ENCODE data around the gene CYP8B1.
A peak's percentile ranks its signal among the peaks of the same experiment; 100 is the strongest.

CYP8B1 gene

DNA sequence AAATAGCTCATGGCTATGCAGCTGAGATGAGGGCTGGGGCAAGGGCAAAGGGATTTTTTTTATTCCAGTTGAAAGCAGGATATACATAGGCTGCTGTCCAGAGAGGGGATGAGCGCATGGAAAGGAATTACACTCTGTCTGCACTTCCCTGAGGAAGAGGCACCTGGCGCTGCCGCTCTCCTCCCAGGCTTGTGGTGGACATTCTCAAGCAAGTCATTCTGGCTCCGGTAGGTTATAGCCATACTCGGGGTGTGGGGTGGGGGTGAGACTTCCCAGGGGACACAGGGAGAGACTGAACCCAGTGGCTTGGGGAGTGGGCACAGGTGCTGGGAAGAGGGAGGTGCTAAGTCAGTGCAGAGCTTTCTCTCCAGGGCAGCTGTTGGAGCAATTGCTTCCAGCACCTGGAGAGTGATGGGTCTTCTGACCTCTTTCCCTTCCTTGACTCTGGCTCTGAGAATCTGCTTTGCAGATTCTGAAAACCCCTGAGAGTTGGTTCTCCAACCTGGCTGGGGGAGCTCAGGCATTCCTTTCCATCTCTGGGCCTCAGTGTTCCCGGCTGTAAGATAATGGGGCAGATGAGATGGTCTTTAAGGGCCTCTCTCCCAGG lies 24.3 kb downstream of the CYP8B1 start:
- no peak for DNase-seq

DNA sequence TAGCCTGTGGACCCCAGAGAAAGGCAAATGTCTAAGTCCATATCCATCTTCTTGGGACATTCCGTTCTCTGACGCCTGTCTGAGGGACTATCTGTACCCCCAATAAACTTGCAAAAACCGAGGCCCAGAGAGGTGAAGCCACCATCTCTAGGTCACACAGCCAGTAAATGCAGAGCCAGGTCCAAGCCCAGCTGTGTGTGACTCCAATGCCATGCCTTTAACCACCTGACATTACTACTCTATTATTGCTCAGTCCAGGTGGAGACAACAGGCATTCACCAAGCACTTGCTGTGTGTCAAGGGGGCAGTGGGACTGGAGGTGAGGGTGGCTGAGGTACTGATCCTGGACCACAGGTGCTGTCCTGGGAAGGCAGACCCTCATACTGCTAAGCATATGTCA lies 25.4 kb downstream of the CYP8B1 start:
- no peak for DNase-seq

DNA sequence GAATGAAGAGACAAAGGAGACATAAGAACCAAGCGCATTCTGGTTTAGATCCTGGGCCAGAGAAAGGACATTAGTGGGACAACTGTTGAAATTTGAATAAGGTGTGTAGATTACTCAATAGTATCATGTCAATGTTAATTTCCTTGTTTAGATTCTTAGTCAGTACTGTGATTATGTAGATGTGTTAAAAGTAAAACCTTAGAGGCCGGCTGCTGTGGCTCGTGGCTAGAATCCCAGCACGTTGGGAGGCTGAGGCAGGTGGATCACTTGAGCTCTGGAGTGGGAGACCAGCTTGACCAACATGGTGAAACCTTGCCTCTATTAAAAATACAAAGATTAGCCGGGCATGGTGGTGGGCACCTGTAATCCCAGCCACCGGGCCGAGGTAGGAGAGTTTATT lies 26.7 kb downstream of the CYP8B1 start:
- DNase-seq: no peak

DNA sequence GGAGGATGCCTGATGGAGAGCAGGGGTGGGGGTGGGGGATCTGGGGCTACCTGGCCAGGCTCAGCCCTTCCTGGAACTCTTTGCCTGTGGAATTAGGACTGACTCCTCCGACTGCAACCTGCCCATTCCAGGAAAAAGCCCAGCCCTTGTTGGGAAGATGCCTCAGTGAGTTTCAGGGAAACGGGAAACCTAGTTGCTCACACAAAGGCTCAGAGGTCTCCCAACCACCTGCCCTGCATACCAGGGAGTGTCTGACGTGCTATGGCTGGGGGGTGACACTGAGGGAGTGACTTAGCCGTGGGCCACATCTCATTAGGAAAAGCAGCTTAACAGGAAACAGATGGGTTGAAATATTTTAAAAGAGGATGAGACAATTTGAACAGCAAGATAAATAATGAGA lies 27.9 kb downstream of the CYP8B1 start:
- DNase-seq: no peak

DNA sequence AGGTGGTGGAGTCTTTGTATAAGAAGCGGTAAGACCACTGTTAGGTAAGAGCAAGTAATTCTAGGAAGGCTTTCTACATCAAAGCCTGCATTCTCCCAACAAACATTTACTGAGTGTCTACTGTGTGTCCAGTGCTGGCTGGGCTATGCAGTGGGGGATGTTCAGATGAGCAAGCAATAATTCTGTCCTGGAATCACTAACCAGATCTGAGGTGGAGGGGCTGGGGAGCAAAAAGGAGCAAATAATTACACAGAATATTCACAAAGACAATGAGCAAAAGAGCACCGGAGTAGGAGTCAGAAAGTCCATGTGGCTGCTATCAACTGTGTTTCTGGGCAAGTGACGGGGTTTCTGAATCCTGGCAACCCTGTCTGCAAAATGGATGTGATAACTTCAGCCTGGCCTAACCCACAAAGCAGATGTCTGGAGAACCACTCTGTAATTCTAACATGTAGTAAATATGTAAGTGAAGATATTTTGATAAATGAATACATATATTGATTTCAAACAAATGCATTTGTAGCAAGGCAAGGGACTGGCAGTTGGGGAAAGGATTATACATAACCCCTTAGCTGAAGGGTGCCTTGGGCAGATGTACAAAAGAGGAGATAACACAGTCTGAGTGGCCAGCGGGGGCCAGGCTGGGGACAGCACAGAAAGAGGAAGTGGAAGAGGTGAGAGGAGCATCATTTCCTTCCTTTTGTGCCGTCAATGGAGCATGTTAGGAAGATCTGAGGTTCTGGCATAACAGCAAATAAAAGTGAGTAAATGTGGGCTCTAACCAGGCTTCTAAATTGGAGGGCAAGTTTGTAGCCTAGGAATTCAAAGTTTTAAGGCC lies 28.8 kb downstream of the CYP8B1 start:
- DNase-seq: peak; percentile 3 to 57

DNA sequence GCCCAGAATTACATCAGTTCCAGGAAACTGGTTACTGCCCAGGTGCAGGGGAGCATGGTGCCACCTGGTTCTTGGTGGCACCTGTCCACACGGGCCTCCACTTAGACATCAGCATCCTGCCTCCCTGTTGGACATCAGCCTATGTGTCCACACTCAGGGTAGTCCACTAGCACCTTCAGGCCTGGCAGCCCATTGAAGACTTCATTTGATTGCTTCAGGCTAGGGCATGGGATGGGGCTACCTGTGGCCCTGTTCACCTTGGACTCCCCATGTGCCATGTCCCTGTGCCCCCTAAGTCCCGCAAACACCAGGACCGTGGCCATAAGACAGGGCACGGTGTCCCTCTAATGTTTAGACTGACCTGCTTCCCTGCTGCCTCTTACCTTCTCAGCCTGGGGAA lies 30.9 kb downstream of the CYP8B1 start:
- no peak for DNase-seq

DNA sequence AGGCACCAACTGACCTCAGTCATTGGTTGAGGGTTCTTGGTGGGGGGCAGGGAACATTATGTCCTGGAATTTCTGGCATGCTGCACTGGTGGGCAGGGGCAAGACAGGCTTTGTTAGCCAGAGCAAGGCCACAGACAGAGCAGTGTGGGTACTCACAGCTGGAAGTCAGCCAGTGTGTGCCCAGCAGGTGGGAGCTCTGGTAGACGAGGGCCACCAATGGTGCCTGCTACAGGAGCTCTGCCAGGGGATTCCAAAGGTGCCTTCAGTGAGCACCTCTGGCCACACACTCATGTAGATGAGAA lies 31.3 kb downstream of the CYP8B1 start:
- DNase-seq: no peak

DNA sequence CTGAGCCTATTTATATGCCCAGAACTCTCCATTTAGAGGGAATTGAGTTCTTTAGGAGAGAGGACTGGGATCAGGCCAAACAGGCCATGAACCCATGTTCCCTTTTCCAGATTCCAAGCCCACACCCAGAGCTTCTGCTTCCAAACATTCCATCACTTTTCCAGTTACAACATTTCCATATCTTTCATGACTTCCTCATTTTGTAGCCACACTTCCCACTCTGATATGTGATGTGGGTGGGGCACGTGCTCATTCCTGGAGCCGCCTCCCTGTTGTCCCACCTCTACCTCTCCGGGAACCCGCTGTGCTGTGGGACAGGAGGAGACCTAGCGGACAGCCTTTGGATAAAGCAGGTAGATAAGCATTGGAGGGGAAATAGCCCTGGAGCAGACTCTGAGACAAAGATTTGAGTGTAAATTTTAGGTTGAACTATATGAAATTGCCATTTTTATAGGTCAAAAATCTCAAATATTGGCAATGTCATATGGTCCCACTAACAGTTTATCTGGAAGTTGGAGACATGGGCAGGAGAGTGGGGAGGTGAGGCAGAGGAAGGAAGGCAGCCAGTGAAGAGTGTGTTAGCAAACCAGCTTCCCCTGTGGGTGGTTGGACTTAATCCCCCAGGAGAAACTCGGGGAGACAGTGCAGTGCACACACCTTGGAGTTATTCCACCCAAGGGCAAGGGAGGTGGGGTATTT lies 31.8 kb downstream of the CYP8B1 start:
- DNase-seq: no peak

DNA sequence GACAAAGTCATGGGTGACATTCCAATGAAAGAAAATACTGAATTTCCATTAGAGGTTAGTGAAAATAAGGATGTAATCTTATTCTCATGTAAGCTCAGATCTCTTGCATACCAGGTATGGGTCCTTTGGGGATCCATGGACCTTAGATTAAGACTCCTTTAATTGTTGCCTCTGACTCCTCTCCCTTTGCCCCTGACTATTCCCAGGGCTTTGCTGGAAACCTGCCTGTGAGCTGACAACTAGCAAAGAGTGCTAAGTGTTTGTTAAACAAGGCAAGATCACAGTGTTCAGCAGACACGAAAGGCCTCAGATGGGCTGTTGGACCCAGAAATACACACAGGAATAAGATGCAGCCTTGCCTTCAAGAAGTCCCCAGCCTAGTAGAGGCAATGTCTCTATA lies 34.3 kb downstream of the CYP8B1 start:
- DNase-seq: no peak

DNA sequence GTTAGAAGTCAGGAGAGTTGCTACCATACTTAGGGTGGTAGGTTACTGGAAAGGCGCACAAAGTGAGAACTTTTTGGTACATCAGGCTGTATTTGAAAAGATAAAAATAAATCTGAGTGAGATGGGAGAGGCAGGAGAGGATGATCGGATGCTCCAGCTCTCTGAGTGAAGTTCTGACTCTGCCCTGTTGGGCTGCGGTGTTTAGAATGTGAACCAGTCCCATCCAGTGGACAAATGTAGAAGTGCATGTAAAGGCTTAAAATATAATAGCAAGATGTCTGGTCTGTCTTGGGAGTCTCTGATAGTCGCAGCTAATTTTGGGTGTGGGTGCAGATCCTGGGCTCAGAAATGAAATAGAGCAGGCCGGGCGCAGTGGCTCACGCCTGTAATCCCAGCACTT lies 36.1 kb downstream of the CYP8B1 start:
- peak; percentile 33 to 57 for DNase-seq

DNA sequence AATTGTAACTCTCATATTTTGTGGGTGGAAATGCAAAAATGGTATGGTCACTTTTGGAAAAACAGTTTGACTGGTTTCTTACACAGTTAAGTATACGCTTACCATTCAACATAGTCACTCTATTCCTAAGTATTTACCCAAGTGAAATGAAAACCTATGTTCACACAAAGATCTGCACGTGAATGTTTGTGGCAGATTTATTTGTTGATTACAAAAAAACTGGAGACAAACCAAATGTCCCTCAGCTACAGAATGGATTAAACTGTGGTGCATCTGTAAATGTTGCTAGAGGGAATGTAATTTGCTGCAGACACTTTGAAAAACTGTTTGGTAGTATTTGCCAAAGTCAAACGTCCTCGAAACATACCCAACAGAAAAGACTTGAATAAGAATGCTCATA lies 37.1 kb downstream of the CYP8B1 start:
- DNase-seq: no peak

DNA sequence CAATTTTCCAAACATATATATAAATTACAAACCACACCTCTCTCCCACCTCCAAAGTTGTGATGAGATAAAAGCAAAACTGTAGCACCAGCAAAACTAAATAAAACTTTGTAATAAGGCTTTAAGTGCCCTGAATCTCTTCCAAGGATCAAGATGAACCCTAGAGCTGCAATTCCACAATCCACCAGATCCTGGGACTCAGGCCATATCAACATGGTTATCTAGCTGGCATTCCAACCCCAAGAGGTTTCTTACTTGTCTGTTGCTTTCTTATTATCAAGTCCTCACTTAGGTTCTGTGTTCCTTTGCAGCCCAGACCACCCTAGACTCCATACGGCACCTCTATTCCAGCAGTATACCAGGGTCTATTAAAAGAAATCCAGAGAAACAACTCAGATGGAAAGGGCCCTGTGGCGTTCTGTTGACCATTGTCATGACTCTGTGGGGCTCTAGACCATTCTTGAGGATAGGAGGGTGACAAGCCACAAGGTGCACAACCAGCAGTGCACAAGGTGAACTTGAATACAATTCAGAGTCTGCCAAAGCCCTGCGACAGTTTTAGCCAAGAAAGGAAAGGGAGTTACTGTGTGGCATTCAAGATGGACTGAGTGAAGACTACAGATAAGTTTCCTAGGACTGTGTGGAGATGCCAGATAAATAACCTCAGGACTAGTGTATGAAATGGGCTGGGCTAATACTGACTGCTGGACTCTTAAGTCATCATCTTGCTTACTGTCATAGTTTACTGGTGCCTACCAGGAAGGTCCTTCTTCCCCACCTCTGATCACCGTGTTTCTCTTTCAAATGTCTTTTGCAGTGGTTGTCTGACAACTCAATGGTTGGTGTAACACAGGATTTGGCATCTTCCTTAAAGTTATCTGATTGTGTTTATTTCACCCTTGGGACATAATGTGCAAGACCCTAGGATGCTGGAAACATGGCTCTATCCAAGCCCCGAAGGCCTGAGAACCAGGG lies 39.2 kb downstream of the CYP8B1 start:
- DNase-seq: no peak

DNA sequence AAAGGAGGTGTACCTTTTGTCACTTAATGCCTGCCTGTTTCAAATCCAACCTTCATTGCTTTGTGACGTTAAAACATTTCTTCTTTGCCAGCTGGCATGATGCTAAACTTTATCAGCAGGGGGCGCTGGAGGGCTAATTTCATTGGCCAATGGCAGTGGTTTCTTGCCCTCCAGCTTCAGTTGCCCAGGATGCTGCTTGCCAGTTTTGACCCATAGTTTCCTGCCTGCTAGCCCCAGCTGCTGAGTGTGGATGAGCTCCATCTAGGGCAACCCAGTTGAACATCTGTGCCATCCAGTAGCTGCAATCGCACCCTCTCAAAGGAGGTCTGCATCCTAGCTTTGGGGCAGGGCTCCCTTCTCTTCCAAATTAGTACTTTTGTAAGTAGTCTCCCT lies 44.4 kb downstream of the CYP8B1 start:
- peak; percentile 72 to 81 for DNase-seq

DNA sequence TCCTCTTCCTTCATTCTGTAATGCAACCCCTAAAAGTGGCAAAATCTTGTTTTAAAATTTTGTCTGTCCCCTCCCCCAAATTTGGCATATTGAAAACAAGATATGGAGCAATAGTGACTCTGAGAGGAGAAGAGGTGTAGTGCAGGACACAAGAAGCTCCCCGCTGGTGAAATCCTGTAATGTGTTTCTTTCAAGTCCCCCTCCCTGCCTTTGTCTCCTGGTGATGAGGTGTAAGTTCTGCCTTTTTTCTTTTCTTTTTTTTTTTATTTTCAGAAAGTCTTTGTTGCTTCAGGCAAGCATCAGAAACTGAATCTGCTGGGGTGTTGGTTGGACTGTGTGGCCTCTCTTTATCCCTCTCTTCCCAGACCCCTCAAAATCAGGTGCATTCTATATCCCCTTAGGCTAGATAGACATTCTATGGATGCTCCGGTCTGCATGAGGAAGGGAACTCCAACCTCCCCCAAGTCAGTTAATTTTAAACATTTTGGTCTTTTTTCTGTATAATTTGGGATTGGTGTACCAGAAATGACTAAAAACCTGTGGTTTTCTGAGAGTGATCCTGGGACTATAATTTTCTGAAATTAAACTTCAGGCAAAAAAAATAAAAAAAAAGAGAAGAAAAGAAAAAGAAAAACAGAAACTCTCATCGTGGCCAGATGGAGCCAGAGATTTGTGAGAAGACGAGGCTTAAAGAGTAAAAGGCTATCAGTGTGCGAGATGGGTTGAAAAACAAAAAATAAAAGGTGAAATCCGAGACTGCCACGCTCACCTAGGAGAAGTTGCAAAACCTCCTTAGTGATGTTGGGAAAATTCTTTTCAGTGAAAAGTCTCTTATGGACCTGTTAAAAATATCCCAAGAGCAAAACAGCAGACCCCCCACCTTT lies 45.0 kb downstream of the CYP8B1 start:
- DNase-seq: peak in 1 of 2 donors; percentile 7

DNA sequence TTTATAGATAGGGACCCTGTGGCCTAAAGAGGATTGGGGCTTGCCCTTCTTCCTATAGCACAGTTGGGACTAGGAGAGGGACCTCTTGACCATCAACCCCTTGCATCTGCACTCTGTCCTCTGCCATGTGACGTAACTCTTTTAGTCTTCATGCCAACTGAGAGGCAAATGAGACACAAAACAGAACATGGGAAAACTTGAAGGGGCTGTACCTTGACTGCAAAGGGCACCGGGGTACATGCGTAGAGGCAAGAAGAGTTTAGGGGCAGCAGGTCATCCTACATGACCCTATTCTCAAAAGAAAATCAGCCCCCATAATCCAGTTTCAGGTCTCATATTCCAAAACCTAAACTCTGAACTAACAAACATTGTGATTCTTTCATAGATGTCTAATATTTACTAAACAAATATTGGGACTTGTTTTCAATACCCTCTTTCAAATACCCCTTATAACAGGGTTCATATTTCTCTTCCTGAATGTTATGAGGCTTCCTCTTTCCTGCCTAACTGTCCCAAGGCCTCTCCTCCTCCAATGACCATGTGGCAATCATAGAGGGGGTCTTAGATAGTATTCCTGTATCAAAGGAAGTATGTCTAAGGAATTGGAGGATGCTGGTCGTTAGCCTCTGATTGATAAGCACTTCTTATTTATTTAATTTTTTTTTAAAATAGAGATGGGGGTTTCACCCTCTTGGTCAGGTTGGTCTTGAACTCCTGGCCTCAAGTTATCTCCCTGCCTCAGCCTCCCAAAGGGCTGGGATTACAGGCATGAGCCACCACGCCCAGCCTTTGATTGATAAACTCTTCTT lies 45.8 kb downstream of the CYP8B1 start:
- no peak for DNase-seq

DNA sequence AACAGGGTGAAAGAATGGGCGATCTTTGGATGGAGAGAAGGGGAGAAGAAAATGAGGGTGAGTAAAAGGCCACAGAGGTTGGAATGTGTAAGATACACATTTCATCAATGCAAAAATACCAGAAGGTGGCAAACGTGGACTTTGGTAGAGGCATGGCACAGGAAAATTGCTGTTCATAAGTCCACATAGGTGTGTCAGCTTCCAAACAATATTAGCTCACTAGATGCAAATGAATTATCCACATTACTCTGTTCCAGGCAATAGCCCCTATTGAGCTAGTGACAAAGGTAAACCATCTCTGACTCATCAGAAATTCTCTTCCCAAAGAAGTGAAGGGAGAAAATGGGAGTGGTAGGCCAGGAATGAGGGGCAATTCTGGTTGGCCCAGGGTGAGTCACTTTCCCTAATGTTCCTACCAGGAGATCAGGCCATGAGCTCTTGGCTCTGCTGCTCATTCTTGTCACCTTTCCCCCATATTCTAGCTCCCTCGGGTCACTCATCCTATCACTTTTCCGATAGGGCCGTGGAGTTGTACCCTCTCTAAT lies 46.5 kb downstream of the CYP8B1 start:
- DNase-seq: no peak

DNA sequence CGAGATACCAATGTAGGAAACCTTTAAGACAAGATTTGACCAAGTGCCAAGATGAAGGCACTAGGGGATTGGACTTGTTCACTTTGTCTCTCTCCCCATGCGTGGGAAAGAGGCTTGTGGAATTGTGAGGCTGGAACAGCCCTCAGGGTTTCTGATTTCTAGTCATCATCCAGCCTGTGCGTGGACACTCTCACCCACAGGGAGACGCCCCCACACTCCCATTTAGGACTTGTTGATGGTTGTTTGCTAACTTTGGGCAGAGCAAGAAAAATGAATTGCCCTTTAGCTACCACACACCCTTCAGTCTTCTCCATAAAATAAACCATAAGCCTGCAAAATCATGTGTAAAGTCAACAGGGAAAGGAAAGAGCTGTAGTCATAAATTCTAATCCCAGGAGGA lies 48.0 kb downstream of the CYP8B1 start:
- no peak for DNase-seq

DNA sequence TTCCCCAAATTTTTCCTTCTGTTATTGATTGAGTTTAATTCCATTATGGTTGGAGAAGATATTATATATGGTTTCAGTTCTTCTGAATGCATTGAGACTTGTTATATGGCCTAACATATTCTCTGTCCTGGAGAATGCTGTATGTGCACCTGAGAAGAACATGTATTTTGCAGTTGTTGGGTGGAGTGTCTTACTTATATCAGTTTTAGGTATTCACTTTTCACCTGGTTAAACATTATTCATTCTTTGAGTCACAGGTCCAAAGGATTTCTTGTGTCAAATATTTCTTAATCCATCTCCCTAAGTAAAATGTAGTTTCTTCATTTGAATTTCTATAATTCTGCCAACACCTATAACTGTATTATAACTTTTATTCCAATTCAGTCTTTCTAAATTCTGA lies 48.7 kb downstream of the CYP8B1 start:
- DNase-seq: no peak

DNA sequence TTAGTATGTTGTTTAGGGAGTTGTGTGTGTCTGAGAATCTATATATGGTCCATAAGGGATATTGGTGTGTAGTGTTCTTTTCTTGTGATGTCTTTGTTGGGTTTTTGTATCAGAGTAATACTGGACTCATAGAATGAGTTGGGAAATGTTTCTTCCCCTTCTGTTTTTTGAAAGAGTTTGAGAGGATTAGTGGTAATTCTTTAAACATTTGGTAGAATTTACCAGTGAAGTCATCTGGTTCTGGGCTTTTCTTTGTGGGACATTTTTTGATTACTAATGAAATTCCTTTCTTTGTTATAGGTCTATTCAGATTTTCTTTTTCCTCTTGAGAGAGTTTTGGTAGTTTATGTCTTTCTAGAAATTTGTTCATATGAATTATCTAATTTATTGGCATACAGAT lies 49.5 kb downstream of the CYP8B1 start:
- no peak for DNase-seq

DNA sequence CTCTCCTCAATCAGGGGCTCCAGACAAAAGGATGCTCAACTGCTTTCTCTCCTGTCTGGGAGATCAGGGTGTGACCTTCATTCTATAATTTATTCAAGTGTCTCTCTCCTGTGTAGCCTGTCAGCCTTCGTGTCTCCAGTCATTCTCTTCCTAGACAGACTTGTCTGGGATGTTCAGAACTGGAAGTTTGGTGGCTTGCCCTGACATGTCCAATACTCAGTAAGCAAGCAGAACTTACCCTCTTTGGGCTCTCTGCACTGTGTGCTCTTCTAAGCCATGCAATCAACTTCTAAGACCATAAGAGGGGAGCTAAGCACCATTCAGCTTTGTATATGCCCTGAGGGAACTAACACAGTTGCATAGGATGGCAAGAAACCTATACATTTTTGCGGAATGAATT lies 52.3 kb downstream of the CYP8B1 start:
- no peak for DNase-seq

DNA sequence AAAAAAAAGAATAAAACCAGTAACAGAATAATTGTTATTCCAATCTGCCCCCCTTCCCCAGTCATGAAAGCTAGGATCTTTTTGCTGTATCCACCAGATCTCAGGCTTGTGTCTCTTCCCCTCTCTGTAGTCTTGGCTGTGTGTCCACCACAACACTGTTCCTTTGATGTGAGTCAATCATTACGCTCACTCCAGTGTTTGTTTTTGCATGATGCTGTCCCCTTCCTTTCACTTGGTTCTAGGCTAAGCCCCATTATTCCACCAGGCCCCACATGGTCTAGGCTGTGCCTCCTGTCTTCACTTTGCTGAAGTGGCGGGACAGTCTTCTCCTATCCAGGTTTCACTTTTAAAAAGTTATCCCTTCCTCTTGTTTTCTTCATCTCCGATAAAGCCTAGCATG lies 52.9 kb downstream of the CYP8B1 start:
- DNase-seq: no peak
